Measurements from ENCODE around the gene CEP290. TPM values are rescaled to one million over a fixed set of nuclear protein-coding genes. Genes with fewer than 3 reads are reported as not detected.

Gene CEP290
- total and polyA plus RNA-seq, 8 donors = 3.6 to 8.9 (median 4.4) TPM

DNA sequence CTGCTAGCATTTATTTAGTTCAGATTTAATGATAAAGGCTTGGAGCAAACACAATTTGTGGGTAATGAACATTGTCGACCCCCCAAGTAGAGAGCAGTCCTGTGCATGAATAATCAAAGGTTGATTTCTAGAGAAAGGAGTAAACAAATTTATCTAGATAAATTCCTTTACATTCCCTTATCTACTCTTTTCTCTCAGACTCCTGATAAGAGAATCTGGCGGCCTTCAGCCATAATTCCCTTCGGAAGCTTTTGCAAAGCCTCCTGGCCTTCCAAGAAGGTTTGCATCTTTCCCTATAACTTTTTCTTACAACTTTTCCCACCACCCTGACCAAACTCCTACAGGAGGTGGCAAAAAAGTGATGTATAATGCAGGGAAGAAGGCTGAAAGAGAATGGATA lies 42.3 kb upstream of the CEP290 start:
- intact Hi-C loops (cut with DNase I) = no loop called here
- Histone ChIP-seq H3K27ac (no peak overlapping the region), H3K9me3 (no peaks in the 10 kb centered on the region), H3K36me3 (no peaks in the 10 kb centered on the region), H3K4me1 (no peaks in the 10 kb centered on the region), H3K27me3 (no peaks in the 10 kb centered on the region), H3K4me3 (no peak overlapping the region)
- FAIRE-seq (no peak), DNase-seq (no peak), ATAC-seq (no peak)
- TF ChIP-seq, protein P1, sequence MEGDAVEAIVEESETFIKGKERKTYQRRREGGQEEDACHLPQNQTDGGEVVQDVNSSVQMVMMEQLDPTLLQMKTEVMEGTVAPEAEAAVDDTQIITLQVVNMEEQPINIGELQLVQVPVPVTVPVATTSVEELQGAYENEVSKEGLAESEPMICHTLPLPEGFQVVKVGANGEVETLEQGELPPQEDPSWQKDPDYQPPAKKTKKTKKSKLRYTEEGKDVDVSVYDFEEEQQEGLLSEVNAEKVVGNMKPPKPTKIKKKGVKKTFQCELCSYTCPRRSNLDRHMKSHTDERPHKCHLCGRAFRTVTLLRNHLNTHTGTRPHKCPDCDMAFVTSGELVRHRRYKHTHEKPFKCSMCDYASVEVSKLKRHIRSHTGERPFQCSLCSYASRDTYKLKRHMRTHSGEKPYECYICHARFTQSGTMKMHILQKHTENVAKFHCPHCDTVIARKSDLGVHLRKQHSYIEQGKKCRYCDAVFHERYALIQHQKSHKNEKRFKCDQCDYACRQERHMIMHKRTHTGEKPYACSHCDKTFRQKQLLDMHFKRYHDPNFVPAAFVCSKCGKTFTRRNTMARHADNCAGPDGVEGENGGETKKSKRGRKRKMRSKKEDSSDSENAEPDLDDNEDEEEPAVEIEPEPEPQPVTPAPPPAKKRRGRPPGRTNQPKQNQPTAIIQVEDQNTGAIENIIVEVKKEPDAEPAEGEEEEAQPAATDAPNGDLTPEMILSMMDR (IDR thresholded peaks at IDR 0.05) = no peak
- WGBS, 2 donors = 66 to 71% methylated on average over 3 of the region's 3 CpGs

DNA sequence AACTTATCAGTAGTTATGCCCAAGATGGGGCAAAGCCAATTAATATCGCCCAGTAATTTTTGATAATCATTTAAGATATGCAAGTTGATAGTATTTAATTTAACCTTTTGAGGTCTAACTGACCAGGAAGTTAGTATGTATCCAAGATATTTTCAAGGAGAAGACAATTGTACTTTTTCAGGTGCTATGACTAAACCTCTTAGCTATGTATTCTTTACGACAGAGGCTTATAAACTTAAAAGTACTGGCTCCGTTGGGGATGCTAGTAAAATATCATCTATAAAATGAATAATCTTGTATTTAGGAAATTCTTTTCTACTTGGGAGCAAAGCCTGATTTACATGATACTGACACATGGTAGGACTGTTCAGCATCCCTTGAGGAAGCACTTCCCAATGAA lies 40.5 kb upstream of the CEP290 start:
- FAIRE-seq = no peak
- intact Hi-C loops (cut with DNase I) = no loop called here
- DNase-seq = no peak
- ATAC-seq = no peak
- no peak overlapping the region for H3K4me3 ChIP-seq
- H3K36me3 ChIP-seq = peaks cover 0 to 6% (median 0%) of the 10 kb centered on the region in 3 donors
- no peaks in the 10 kb centered on the region for H3K9me3 ChIP-seq
- TF ChIP-seq, protein P1 (IDR thresholded peaks at IDR 0.05) = no peak
- H3K27me3 ChIP-seq = no peaks in the 10 kb centered on the region
- no peak overlapping the region for H3K27ac ChIP-seq
- no peaks in the 10 kb centered on the region for H3K4me1 ChIP-seq
- 85 to 86% methylated on average over 3 of the region's 3 CpGs for WGBS, 2 donors

DNA sequence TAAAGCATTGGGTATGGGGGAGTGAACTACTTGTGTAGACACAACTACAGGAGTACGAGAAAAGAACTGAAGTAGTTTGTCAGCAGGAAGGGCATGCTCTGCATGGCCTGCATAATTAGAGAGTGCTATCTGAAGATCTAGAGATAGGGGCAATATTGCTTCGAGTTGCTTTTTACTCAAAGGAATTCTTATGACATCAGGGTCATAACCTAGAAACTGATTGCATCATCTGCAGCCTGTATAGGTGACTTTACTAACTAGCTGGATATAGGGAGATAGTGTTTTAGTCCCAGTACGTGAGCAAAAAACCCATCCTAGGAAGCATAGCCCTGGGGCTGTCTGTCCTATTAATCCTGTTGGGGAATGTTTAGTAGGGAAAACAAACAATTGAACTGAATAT lies 40.0 kb upstream of the CEP290 start:
- H3K4me3 ChIP-seq = no peak overlapping the region
- no peaks in the 10 kb centered on the region for H3K4me1 ChIP-seq
- ATAC-seq = no peak
- H3K9me3 ChIP-seq = no peaks in the 10 kb centered on the region
- TF ChIP-seq, protein P1 (IDR thresholded peaks at IDR 0.05) = no peak
- H3K27me3 ChIP-seq = no peaks in the 10 kb centered on the region
- no peak for DNase-seq
- no peak overlapping the region for H3K27ac ChIP-seq
- 87 to 92% methylated on average over 3 of the region's 3 CpGs for WGBS, 2 donors
- intact Hi-C loops (cut with DNase I) = no loop called here
- peaks cover 0 to 9% (median 0%) of the 10 kb centered on the region in 3 donors for H3K36me3 ChIP-seq
- no peak for FAIRE-seq

DNA sequence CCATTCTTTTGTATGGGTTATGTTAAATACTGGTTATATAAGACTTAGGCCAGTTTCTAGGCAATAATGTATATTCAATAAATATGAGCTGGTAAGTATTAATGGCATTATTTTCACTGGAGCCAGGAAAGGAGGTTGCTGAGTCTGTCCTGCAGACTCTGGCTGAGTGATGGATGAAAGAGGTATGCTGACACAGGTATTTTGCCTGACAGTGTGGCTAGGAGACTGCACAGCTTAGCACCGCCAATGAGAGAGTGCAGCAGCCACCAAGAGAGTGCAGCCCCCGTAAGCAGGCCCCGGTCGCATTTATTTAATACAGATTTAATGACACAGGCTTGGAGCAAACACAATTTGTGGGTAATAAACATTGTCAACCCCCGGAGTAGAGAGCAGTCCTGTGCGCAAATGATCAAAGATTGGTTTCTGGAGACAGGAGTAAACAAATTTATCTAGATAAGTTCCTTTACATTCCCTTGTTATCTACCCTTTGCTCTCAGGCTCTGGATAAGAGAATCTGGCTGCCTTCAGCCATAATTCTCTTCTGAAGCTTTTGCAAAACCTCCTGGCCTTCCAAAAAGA lies 37.6 kb upstream of the CEP290 start:
- Histone ChIP-seq H3K4me1 (no peaks in the 10 kb centered on the region), H3K27me3 (no peaks in the 10 kb centered on the region), H3K36me3 (peaks cover 0 to 16% (median 3%) of the 10 kb centered on the region in 3 donors), H3K9me3 (no peaks in the 10 kb centered on the region), H3K4me3 (no peak overlapping the region), H3K27ac (no peak overlapping the region)
- DNase-seq (no peak), ATAC-seq (no peak), FAIRE-seq (no peak)
- TF ChIP-seq, protein P1 (IDR thresholded peaks at IDR 0.05) = no peak
- WGBS, 2 donors = 64 to 70% methylated on average over 6 of the region's 6 CpGs
- intact Hi-C loops (cut with DNase I) = no loop called here

DNA sequence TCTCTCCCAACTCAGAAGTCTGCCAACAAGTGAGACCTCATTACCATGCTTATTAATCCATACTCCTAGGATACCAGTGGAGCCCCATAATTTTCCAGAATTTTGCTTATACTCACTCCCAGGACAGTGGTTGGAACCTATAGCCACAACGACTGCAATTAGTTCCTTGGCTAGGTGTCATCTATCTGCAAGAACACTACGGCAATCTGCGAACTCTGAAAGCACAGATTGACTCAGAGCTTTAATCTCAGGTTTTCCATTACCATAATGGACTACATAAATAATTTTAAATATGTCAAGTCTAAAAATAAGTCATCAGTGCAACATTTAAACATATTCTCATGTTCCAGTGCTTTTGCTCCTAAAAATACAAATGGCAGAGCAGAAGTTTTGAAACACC lies 33.7 kb upstream of the CEP290 start:
- intact Hi-C loops (cut with DNase I) = no loop called here
- Histone ChIP-seq H3K9me3 (no peaks in the 10 kb centered on the region), H3K4me1 (no peaks in the 10 kb centered on the region), H3K36me3 (peaks cover 0 to 16% (median 3%) of the 10 kb centered on the region in 3 donors), H3K27ac (no peak overlapping the region), H3K4me3 (no peak overlapping the region), H3K27me3 (no peaks in the 10 kb centered on the region)
- no peak for ATAC-seq
- no peak for DNase-seq
- WGBS, 2 donors = 96 to 98% methylated on average over 3 of the region's 3 CpGs
- FAIRE-seq = no peak
- TF ChIP-seq, protein P1 (IDR thresholded peaks at IDR 0.05) = no peak
